Kidney epithelial cell (primary cell): Measurements from ENCODE around the gene IQGAP1. TPM values are rescaled to one million over a fixed set of nuclear protein-coding genes. Genes with fewer than 3 reads are reported as not detected.
"Not testable (repeated sequence)": the region's sequence is repeated elsewhere in the genome, so short reads cannot be mapped to it uniquely, and the experiment has no call there.

ENCODE experiments used
- DNase-seq: peaks from one replicate; pipeline ENCODE4 v3.0.0-alpha.2; 2010; ENCODE audit warnings: low read depth
- H3K27me3 ChIP-seq: 2 replicates; pipeline ENCODE4 v1.6.0; 2011; ENCODE audit warnings: low read length; ENCODE audit not compliant: control insufficient read depth, insufficient read depth
- H3K36me3 ChIP-seq: 2 replicates; pipeline ENCODE4 v1.5.1; 2011; ENCODE audit warnings: low read length; ENCODE audit not compliant: control insufficient read depth, insufficient read depth
- H3K4me3 ChIP-seq: 2 replicates; pipeline ENCODE4 v1.5.1; 2011; ENCODE audit warnings: low read depth, mild to moderate bottlenecking, control low read depth, low read length
- total RNA-seq: library from RNA; depleted of rRNA; stranded (reverse); fragments of >200 nt; gene quantifications from 2 replicates; pipeline ENCODE4 v1.2.3, GENCODE V29; 2015
- TF ChIP-seq, protein P1 (sequence below): IDR thresholded peaks from 2 replicates; pipeline ENCODE4 v1.5.1; 2011; ENCODE audit warnings: mild to moderate bottlenecking, moderate library complexity, low read length, control low read depth, inconsistent platforms; ENCODE audit not compliant: insufficient read depth, poor library complexity, severe bottlenecking

IQGAP1 gene
- total RNA-seq, 1 donor from 2014 or later = 197 TPM

DNA sequence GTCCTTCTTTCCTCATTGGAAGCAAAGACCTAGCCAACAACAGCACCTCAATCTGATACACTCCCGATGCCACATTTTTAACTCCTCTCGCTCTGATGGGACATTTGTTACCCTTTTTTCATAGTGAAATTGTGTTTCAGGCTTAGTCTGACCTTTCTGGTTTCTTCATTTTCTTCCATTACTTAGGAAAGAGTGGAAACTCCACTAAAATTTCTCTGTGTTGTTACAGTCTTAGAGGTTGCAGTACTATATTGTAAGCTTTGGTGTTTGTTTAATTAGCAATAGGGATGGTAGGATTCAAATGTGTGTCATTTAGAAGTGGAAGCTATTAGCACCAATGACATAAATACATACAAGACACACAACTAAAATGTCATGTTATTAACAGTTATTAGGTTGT is 112.1 kb downstream of the IQGAP1 start:
- DNase-seq = no peak
- TF ChIP-seq, protein P1, sequence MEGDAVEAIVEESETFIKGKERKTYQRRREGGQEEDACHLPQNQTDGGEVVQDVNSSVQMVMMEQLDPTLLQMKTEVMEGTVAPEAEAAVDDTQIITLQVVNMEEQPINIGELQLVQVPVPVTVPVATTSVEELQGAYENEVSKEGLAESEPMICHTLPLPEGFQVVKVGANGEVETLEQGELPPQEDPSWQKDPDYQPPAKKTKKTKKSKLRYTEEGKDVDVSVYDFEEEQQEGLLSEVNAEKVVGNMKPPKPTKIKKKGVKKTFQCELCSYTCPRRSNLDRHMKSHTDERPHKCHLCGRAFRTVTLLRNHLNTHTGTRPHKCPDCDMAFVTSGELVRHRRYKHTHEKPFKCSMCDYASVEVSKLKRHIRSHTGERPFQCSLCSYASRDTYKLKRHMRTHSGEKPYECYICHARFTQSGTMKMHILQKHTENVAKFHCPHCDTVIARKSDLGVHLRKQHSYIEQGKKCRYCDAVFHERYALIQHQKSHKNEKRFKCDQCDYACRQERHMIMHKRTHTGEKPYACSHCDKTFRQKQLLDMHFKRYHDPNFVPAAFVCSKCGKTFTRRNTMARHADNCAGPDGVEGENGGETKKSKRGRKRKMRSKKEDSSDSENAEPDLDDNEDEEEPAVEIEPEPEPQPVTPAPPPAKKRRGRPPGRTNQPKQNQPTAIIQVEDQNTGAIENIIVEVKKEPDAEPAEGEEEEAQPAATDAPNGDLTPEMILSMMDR = no peak
- Histone ChIP-seq H3K36me3 (peaks cover 3% of the 10 kb centered on the region), H3K4me3 (no peak overlapping the region), H3K27me3 (no peaks in the 10 kb centered on the region)

DNA sequence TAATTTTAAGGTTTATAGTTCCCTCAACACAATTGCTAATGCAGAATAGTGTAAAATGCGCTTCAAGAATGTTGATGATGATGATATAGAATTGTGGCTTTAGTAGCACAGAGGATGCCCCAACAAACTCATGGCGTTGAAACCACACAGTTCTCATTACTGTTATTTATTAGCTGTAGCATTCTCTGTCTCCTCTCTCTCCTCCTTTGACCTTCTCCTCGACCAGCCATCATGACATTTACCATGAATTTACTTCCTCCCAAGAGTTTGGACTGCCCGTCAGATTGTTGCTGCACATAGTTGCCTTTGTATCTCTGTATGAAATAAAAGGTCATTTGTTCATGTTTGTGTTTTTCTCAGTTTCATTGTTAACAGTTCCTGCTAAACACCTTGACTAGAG is 113.9 kb downstream of the IQGAP1 start:
- no peak for DNase-seq
- H3K27me3 ChIP-seq = no peaks in the 10 kb centered on the region
- no peak overlapping the region for H3K4me3 ChIP-seq
- H3K36me3 ChIP-seq = peaks cover under 1% of the 10 kb centered on the region
- TF ChIP-seq, protein P1 = no peak

DNA sequence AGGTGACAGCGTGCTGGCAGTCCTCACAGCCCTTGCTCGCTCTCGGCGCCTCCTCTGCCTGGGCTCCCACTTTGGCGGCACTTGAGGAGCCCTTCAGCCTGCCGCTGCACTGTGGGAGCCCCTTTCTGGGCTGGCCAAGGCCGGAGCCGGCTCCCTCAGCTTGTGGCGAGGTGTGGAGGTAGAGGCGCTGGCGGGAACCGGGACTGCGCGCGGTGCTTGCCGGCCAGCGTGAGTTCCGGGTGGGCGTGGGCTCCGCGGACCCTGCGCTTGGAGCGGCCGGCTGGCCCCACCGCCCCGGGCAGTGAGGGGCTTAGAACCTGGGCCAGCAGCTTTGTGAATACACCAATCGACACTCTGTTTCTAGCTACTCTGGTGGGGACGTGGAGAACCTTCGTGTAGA is 122.7 kb downstream of the IQGAP1 start:
- H3K4me3 ChIP-seq, H3K27me3 ChIP-seq, DNase-seq, H3K36me3 ChIP-seq: not testable (repeated sequence)

DNA sequence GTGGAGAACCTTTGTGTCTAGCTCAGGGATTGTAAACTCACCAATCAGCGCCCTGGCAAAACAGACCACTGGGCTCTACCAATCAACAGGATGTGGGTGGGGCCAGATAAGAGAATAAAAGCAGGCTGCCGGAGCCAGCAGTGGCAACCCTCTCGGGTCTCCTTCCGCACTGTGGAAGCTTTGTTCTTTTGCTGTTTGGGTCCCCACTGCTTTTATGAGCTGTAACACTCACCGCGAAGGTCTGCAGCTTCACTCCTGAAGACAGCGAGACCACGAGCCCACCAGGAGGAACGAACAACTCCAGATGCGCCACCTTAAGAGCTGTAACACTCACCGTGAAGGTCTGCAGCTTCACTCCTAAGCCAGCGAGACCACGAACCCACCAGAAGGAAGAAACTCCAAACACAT is 123.2 kb downstream of the IQGAP1 start:
- H3K36me3 ChIP-seq, H3K27me3 ChIP-seq, DNase-seq, H3K4me3 ChIP-seq: not testable (repeated sequence)

DNA sequence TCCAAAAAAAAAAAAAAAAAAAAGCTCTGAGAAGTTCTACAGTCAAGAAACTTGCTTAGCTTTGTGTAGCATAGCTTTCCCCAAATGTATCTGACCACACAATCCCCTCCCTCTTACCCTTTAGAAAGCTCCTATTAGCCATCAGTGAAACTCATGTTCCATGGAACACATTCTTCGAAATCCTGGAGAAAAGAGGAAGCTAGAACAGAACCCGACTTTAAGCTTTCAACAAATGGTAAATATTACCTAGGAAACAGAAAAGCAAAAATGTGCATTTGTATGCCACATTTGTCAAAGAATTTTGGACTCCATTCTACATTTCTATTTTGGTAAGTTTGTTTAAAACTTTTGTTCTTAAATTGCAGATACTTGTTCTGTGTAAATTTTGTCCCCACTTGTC is 124.2 kb downstream of the IQGAP1 start:
- DNase-seq = no peak
- Histone ChIP-seq H3K36me3 (no peaks in the 10 kb centered on the region), H3K4me3 (no peak overlapping the region), H3K27me3 (no peaks in the 10 kb centered on the region)
- TF ChIP-seq, protein P1 = no peak

DNA sequence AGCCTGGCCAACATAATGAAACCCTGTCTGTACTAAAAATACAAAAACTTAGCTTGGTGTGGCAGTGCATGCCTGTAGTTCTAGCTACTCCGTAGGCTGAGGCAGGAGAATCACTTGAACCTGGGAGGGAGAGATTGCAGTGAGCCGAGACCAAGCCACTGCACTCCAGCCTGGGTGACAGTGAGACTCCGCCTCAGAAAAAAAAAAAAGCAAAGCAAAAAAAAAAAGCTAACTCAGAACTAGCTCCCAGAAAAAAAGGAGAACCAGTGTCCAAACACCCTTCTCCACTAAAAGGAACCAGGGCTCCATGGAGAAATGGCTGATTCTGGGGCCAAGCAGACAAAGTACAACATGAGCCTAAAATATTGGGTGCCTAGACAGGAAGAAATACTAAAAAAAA is 124.9 kb downstream of the IQGAP1 start:
- no peak for DNase-seq
- TF ChIP-seq, protein P1 = no peak
- Histone ChIP-seq H3K4me3 (no peak overlapping the region), H3K27me3 (no peaks in the 10 kb centered on the region), H3K36me3 (no peaks in the 10 kb centered on the region)

DNA sequence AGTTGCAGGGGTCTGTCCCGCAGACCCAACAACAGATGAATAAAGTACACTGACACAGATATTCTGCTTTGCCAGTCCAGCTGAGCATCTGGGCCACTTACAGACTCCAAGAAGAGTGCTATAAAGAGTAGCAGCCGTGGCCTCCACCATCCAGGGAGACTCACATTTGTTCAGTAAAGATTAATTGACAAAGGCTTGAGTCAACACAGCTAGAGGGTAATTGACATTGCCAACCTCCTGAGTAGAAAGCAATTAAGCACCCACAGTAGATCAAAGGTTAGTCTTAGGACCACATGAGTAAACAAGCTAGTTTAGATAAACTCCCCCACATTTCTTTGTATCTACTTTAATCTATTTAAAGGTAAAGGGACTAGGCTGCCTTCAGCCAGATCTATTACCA is 125.4 kb downstream of the IQGAP1 start:
- TF ChIP-seq, protein P1 = no peak
- H3K36me3 ChIP-seq = no peaks in the 10 kb centered on the region
- DNase-seq = no peak
- H3K4me3 ChIP-seq = no peak overlapping the region
- no peaks in the 10 kb centered on the region for H3K27me3 ChIP-seq

DNA sequence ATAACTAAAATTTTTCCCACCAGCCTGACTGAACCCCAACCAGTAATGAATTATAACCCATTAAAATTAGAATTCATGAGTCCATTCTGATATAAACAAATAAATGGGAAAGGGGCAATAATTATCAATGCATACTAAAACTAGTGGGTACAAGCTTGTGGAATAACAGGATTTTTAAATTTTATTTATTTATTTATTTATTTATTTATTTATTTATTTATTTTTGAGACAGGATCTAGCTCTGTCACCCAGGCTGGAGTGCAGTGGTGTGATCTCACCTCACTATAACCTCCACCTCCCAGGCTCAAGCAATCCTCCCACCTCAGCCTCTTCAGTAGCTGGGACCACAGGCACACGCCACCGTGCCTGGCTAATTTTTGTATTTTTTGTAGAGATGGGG is 125.9 kb downstream of the IQGAP1 start:
- not testable (repeated sequence) for H3K4me3 ChIP-seq, H3K36me3 ChIP-seq, DNase-seq, H3K27me3 ChIP-seq
